Retina (tissue), 1 donor: ENCODE measurements around the gene DNAH1.
A peak's percentile ranks its signal among the peaks of the same experiment; 100 is the strongest.
"Not testable (repeated sequence)": the region's sequence is repeated elsewhere in the genome, so short reads cannot be mapped to it uniquely, and the experiment has no call there.

Experiments used
- DNase-seq: peaks from one replicate; pipeline ENCODE4 v3.0.0-alpha.2; 2016

The DNAH1 gene

DNA sequence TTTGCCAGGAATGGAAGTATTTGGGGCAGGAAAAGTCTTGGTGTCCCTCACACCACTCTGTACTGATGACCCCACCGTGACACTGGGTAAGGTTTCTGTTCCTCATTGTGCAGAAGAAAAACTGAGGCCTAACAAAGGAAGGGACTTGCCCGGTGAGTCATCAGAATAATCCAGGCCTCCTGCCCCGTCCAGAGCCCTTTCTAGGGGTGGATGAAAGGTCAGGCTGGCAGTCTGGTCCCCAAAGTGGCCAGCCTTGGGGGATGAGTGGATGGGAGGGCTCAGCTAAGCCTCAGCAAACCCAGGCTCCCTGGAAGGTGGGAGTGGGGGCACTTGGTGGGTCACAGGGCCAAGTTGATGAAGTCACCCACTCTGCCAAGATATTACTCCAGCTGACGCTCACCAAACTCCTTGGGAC lies 2.3 kb upstream of the DNAH1 start:
- DNase-seq: no peak

DNA sequence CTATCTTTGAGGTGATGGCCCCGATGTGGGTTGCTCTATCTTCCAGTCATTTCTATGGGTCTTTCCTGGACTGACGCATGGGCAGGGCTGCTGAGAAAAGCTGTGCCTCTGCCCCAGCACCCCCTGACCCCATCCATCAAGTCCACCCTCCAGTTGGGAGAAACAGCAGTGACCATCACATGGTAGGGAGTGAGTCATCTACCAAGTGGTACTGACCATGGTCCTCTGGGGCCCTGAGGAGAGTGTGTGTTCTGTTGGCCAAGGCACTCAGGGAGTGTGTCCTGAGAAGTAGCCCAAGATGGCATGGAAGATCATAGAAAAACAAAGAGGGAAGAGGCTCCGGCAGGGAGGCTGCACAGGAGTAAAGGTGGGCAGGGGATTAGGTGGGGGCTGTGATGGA lies 1.6 kb upstream of the DNAH1 start:
- no peak for DNase-seq

DNA sequence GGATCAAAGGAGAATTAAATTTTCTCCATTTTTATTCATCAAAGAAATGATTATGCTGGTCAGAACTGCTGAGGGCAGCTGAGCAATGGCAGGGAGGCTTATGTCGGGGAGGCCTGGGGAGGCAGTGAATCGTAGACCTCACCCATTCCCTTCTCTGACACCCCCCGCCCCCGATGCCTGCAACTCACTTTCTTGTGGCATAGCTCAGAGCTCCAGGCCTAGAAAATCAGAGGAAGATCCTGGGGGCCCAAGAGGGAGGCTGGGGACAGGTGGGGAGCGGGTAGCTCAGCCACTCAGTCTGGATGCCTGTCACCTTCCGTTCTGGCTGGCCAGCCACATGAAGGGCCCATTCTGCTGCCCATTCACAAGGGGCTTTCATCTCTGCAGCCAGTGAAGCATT lies 1.1 kb upstream of the DNAH1 start:
- no peak for DNase-seq

DNA sequence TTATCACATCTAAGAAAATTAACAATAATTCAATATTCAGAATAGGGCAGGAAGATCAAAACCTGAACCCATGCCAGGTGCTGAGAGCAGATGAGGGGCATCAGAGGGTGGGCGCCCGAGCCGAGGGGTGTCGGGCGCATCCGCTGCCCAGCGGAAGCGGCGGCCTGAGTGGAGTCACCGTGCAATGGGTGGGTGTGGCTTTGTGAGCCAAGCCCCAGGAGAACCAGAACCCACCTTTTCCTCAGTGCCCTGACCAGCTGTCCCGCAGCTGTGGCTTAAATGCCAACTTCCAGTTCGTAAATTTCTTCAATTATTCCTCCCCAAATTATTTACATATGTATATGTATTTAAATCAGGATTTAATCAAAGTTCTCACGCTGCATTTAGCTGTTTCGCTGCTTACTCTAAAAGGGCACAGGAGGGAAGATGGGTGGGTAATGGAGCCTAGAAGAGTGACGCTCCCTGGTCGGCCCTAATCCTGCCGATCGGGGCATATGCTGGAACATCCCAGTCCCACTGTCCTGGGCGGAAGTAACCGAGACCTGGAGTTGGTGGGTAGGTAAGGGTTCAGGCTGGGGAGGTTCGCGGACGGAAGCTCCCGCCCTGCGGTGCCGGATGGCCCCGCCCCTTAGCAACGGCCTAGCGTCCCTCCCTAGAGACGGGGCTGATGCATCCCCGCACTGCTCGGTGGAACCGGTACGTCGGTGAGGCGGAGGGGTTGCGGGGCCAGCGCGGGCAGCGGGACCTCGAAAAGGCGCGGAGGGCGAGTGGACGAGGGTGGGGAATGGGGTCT lies 1.3 kb downstream of the DNAH1 start:
- peak; percentile 85 for DNase-seq

GRCh38 chr3:52318186-52318816 lies 2.2 kb downstream of the DNAH1 start:
- no peak for DNase-seq

GRCh38 chr3:52319921-52320595 lies 3.9 kb downstream of the DNAH1 start:
- DNase-seq: no peak

GRCh38 chr3:52321481-52321880 lies 5.4 kb downstream of the DNAH1 start:
- DNase-seq: no peak

- DNase-seq: no peak
Measured at GRCh38 chr3:52322466-52322865, 6.3 kb downstream of the DNAH1 start.

DNA sequence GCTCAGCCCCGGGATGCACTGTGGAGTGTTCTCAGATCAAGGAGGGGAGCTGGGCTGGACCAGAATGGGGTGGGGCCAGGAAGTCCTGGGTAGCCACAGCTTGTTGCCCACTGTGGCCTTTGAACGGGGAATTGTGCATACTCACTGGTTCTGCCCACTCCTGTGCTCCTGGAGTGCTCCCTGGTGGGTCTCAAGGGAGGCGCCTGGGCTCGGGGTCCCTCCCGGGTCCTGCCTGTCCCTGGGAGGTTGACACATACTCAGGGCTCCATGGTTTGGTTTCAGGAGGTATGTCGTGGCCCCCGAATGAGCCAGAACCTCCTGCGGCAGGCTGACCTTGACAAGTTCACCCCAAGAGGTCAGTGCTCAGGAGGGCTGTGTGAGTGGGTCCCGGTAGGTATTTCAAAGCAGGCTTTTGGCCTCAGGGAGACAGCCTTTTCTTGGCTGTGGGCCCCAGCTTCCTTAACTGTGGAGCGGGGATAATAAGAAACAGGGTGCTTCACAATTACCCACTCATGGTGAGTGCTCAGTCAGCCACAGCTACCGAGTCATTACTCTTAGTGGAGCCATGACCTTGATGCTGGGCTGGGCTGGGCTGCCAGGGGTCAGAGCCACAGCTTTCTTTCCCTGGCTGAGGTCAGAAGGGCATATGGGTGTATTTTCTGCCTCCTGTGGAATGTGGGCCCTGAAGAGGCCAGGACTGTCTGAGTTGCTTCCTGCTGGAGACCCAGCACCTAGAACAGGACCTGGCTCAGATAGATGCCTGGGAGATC lies 7.6 kb downstream of the DNAH1 start:
- no peak for DNase-seq

DNA sequence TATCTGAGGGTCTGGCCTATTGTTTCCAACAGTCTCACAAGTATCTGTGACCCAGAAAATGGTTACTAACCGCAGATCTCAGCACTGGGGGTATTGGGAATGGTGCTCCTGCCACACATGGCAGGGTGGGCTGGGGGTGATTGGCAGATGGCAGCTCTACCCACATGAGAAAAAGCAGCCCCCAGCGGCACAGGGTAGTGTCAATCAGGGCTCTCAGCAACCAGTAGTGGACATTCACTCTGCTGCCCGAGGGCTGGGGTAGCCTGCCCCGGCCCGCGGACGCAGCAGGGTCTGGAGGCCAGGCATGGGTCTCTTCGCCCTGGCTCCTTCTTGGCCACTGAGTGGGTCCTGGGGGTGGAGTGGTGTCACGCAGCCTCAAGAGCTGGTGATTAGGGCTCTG lies 8.6 kb downstream of the DNAH1 start:
- no peak for DNase-seq

DNA sequence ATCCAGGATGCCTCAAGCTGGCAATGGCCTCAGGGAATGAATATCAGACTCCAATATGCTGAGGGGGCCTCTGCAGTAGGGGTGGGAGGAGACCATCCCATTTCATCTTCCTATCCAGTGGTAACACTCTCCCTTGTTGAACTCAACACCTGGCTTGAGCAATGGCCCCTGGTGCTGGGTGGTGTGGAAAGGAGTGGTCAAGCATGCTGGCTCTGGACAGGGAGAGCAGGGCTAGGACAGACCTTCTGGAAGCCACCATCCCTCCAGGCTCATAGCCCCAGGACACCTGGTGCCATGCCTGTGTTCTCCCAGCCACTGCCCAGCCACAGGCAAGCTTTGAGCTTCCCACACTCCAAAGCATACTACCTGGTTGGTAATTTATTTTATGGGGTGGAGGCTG lies 9.6 kb downstream of the DNAH1 start:
- no peak for DNase-seq

- DNase-seq: no peak
Measured at GRCh38 chr3:52326976-52327375, 10.9 kb downstream of the DNAH1 start.

GRCh38 chr3:52327486-52328290 lies 11.6 kb downstream of the DNAH1 start:
- DNase-seq: no peak

DNA sequence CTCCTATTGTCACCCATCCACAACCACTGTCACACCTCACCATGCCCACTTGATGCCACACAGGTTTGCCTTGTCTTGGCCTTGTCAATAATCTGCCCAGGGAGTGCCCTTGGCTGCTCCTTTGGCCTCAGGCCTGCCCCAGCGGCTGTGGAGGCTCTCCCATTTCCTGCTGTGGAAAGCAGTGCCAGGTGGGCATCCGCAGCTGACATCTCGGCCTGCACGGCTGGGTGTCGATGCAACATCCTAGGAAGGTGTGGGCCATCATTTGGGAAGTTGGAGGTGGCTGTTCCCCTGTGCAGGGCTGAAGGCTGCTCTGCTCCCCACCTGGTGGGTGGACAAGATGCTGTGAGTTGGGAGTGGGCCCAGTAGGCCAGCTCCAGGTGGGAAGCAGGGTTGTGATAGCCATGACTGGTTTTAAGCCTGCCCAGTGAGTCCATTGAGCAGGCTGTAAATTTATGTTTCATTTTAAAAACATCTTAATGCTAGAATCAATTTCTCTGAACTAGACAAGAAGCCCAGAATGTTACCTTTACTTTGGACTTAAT lies 12.5 kb downstream of the DNAH1 start:
- no peak for DNase-seq

GRCh38 chr3:52330194-52330805 lies 14.2 kb downstream of the DNAH1 start:
- DNase-seq: no peak

DNA sequence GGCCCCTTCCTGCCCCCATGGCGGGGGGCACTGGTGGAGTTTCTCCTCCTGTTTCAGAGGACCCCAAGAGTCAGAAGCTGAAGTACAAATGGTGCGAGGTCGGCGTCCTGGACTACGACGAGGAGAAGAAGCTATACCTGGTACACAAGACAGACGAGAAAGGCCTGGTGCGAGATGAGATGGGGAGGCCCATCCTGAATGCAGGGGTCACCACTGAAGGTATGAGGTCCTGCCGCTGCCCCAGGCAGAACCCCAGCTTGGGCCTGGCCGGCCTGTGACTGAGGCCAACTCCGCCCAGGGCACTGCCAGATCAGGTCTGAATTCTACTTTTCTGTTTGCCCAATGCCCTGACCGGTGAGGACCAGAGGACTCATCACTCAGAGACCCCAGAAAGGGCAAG lies 15.0 kb downstream of the DNAH1 start:
- DNase-seq: no peak

DNA sequence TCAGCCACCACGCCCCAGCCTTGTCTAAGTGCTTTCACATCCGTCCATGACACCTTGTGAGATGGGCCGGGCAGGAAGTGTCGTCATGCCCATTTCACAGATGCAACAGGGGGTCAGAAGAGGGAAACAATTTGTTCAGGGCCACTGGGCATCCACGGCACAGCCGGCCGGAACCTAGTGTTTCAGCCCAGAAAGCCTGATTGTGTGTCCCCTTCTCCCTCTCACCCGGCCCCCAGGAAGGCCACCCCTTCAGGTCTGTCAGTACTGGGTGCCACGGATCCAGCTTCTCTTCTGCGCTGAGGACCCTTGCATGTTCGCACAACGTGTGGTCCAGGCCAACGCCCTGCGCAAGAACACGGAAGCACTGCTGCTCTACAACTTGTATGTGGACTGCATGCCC lies 15.8 kb downstream of the DNAH1 start:
- DNase-seq: no peak

DNA sequence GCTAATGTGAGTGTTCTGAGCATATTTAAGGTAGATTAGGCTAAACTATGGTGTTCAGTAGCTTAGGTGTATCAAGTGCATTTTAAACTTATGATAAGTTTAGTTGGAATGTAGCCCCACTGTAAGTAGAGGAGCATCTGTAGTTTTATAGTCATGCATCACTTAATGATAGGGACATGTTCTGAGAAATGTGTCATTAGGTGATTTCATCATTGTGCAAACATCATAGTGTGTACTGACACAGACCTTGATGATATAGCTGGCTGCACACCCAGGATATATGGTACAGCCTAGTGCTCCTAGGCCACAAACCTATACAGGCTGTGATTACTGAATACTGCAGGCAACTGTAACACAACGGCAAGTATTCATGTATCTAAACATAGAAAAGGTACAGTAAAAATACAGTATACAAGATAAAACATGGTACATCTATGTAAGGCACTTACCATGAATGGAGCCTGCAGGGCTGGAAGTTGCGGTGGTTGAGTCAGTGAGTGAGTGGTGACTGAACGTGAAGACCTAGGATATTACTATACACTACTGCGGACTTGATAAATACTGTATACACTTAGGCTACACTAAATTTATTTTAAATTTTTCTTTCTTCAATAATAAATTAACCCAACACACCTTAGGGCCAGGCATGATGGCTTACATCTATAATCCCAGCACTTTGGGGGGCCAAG lies 17.9 kb downstream of the DNAH1 start:
- DNase-seq: no peak

DNA sequence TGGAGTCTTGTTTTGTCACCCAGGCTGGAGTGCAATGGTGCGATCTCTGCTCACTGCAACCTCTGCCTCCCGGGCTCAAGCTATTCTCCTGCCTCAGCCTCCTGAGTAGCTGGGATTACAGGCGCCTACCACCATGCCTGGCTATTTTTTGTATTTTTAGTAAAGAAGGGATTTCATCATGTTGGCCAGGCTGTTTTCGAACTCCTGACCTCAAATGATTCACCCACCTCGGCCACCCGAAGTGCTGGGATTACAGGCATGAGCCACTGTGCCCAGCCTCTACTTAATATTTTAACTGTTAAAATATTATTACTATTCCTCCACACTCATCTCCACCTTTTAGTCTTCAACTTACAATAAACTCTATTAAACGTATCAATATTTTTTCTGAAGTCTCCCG lies 22.0 kb downstream of the DNAH1 start:
- not testable (repeated sequence) for DNase-seq

- DNase-seq: peak; percentile 83
Measured at GRCh38 chr3:52339612-52340011, 23.5 kb downstream of the DNAH1 start.

DNA sequence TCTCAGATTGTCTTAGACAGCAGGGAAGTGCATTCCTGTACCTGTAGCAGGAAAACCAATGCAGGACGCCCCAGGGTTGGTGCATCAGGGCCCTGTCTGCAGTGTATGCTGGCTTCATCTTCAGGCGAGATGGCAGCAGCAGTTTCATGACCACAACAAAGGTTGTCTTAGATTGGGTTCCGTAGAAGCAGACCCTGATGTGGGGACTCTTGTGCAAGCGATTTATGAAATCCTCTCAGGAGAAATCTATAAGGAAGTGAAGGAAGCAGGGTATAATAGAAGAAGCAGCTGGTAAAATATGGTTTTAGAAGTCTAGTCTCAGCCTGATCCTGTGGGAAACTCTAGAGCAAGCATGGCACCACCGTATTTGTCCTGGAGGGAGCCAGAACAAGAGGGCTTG lies 25.0 kb downstream of the DNAH1 start:
- no peak for DNase-seq
